ENCODE measurements around the gene ANO6.

DNA sequence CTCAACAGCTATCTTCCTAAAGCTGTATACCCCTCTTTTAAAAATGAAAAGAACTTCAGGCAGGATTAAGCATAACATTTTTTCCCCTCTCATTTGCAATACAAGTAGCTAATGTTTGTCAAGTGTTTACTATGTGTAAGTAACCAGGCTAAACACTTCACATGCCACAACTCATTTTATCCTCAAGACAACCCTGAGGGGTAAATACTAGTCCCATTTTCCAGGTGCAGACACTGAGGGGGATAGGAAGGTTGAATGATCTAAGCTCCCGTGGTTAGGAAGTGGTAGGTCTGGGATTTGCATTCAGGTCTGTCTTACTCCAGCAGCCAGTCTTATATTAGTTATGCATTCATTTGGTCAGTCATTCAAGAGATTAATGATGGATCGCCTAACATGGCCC, 70.7 kb downstream of the ANO6 start:
- TF ChIP-seq, protein P1, sequence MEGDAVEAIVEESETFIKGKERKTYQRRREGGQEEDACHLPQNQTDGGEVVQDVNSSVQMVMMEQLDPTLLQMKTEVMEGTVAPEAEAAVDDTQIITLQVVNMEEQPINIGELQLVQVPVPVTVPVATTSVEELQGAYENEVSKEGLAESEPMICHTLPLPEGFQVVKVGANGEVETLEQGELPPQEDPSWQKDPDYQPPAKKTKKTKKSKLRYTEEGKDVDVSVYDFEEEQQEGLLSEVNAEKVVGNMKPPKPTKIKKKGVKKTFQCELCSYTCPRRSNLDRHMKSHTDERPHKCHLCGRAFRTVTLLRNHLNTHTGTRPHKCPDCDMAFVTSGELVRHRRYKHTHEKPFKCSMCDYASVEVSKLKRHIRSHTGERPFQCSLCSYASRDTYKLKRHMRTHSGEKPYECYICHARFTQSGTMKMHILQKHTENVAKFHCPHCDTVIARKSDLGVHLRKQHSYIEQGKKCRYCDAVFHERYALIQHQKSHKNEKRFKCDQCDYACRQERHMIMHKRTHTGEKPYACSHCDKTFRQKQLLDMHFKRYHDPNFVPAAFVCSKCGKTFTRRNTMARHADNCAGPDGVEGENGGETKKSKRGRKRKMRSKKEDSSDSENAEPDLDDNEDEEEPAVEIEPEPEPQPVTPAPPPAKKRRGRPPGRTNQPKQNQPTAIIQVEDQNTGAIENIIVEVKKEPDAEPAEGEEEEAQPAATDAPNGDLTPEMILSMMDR (IDR thresholded peaks at IDR 0.05; ENCODE audit: poor library complexity, severe bottlenecking): no peak
- TF ChIP-seq TAF1 (IDR thresholded peaks at IDR 0.05; ENCODE audit: low read depth) (no peak), EZH2 (IDR thresholded peaks at IDR 0.05; ENCODE audit: borderline replicate concordance, insufficient read depth, low read length, poor library complexity, severe bottlenecking) (no peak)
